Ascending aorta (tissue), 2 donors: ENCODE measurements around the gene CNGB1. TPM values are rescaled to one million over a fixed set of nuclear protein-coding genes. Genes with fewer than 3 reads are reported as not detected.

Experiments used
- DNase-seq, 2 donors: peaks; one replicate each; pipeline ENCODE4 v3.0.0-alpha.2; 2019; ENCODE audit warnings: low spot score in 2 of 2
- H3K27ac ChIP-seq, 2 donors: fragments of 200-600 bp; sonication (generic); one replicate each; pipeline ENCODE4 v1.5.1; 2016 to 2017; ENCODE audit warnings: mild to moderate bottlenecking in 1 of 2
- H3K27me3 ChIP-seq: fragments of 200-600 bp; sonication (generic); one replicate; pipeline ENCODE4 v1.5.1; 2017
- H3K36me3 ChIP-seq, 2 donors: fragments of 200-600 bp; sonication (generic); one replicate each; pipeline ENCODE4 v1.5.1; 2016
- H3K4me1 ChIP-seq, 2 donors: fragments of 200-600 bp; sonication (generic); one replicate each; pipeline ENCODE4 v1.5.1; 2016 to 2017; ENCODE audit warnings: mild to moderate bottlenecking in 1 of 2
- H3K4me3 ChIP-seq, 2 donors: fragments of 200-600 bp; sonication (generic); one replicate each; pipeline ENCODE4 v1.5.1; 2016 to 2017; ENCODE audit warnings: mild to moderate bottlenecking in 1 of 2
- H3K9me3 ChIP-seq, 2 donors: fragments of 200-600 bp; sonication (generic); one replicate each; pipeline ENCODE4 v1.5.1; 2016
- intact Hi-C: fragments of 100-400 bp; cut with DNase I; formaldehyde crosslinking; loops from one replicate; pipeline ENCODE4 v1.15.1; 2023
- total RNA-seq: library from RNA; depleted of rRNA; stranded (reverse); fragments of >200 nt; gene quantifications from one replicate; pipeline ENCODE4 v1.1.0, GENCODE V29; 2016
- TF ChIP-seq, protein P1 (sequence below), 3 experiments: fragments of 200-600 bp in 2 of 3; fragments of 450-650 bp in 1 of 3; sonication (generic) in 2 of 3; IDR thresholded peaks; one replicate each; pipeline ENCODE4 v1.5.1; 2016 to 2019; ENCODE audit warnings: antibody characterized with exemption in 3 of 3, mild to moderate bottlenecking in 1 of 3, moderate library complexity in 1 of 3

CNGB1 gene
- total RNA-seq, 1 donor from 2014 or later: not detected

DNA sequence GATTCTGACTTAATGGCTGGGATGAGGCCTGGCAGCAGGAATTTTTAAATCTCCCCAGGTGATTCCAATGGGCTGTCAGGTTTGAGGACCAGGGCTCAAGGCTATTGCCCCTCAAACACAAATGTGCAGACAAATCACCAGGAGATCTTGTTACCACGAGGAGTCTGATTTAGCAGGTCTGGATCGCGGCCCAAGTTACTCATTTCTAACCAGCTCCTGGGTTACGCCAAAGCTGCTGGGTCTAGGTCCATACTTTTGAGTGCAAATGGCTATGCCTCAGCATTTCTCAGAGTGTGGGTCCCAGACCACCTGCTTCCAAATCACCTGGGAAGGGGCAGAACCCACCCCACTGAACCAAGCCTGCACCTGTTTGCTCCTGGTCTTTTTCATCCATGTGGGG, 33.1 kb downstream of the CNGB1 start:
- TF ChIP-seq, protein P1, sequence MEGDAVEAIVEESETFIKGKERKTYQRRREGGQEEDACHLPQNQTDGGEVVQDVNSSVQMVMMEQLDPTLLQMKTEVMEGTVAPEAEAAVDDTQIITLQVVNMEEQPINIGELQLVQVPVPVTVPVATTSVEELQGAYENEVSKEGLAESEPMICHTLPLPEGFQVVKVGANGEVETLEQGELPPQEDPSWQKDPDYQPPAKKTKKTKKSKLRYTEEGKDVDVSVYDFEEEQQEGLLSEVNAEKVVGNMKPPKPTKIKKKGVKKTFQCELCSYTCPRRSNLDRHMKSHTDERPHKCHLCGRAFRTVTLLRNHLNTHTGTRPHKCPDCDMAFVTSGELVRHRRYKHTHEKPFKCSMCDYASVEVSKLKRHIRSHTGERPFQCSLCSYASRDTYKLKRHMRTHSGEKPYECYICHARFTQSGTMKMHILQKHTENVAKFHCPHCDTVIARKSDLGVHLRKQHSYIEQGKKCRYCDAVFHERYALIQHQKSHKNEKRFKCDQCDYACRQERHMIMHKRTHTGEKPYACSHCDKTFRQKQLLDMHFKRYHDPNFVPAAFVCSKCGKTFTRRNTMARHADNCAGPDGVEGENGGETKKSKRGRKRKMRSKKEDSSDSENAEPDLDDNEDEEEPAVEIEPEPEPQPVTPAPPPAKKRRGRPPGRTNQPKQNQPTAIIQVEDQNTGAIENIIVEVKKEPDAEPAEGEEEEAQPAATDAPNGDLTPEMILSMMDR (IDR thresholded peaks at IDR 0.05): no peak
- Histone ChIP-seq H3K4me1 (no peaks in the 10 kb centered on the region), H3K4me3 (no peak overlapping the region), H3K36me3 (no peaks in the 10 kb centered on the region), H3K27me3 (no peaks in the 10 kb centered on the region), H3K9me3 (no peaks in the 10 kb centered on the region), H3K27ac (no peak overlapping the region)
- DNase-seq: no peak
- intact Hi-C loops: no loop called here

DNA sequence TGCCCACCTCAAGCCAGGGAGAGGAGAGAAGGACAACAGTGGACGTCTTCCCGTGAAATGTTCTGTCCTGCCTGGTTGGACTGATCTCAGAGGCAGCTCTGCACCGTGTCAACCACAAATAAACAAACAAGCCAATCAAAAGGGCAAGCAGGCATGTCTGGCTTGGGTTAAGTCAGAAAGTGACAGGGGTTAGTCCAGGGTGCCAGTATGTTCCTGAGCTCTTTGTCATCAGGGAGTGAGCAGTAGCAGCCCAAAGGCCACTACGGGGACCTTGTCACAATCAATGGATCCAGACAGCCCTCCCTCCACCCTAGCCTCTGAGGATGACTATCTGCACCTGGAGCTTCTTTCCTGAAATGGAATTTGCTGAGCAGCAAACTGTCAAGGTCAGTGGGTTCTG, 35.0 kb downstream of the CNGB1 start:
- Histone ChIP-seq H3K27ac (no peak overlapping the region), H3K27me3 (no peaks in the 10 kb centered on the region), H3K4me1 (no peaks in the 10 kb centered on the region), H3K4me3 (no peak overlapping the region), H3K36me3 (no peaks in the 10 kb centered on the region), H3K9me3 (no peaks in the 10 kb centered on the region)
- intact Hi-C loops: no loop called here
- TF ChIP-seq, protein P1 (IDR thresholded peaks at IDR 0.05): no peak
- DNase-seq: no peak

DNA sequence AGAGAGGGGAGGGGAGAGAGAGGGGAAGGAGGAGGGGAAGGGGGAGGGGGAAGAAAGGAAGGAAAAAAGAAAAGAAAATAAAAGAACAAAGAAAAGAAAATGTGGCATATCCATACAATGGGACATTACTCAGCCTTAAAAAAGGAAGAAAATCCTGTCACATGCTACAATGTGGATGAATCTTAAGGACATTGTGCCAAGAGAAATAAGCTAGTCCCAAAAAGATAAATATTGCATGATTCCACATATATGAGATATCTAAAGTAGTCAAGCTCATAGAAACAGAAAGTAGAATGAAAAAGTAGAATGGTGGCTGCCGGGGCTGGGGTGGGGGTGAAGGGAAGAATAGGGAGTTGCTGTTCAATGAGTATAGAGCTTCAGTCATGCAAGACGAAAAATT, 40.4 kb downstream of the CNGB1 start:
- TF ChIP-seq, protein P1 (IDR thresholded peaks at IDR 0.05): no peak
- Histone ChIP-seq H3K4me1 (no peaks in the 10 kb centered on the region), H3K27me3 (no peaks in the 10 kb centered on the region), H3K36me3 (no peaks in the 10 kb centered on the region), H3K4me3 (no peak overlapping the region), H3K27ac (no peak overlapping the region), H3K9me3 (no peaks in the 10 kb centered on the region)
- intact Hi-C loops: no loop called here
- DNase-seq: no peak

DNA sequence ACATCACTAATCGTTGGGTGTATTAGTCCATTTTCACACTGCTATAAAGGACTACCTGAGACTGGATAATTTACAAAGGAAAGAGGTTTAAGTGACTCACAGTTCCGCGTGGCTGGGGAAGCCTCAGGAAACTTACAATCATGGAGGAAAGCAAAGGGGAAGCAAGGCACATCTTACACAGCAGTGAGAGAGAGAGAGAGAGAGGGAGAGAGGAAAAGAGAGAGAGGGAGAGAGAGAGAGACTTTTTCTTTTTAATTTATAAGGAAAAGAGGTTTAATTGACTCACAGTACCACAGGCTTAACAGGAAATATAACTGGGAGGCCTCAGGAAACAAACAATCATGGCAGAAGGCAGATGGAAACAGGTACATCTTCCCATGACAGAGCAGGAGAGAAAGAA, 41.7 kb downstream of the CNGB1 start:
- intact Hi-C loops: no loop called here
- DNase-seq: no peak
- H3K27me3 ChIP-seq: no peaks in the 10 kb centered on the region
- no peak overlapping the region for H3K4me3 ChIP-seq
- H3K9me3 ChIP-seq: no peaks in the 10 kb centered on the region
- H3K36me3 ChIP-seq: no peaks in the 10 kb centered on the region
- H3K27ac ChIP-seq: no peak overlapping the region
- TF ChIP-seq, protein P1 (IDR thresholded peaks at IDR 0.05): no peak
- H3K4me1 ChIP-seq: no peaks in the 10 kb centered on the region

DNA sequence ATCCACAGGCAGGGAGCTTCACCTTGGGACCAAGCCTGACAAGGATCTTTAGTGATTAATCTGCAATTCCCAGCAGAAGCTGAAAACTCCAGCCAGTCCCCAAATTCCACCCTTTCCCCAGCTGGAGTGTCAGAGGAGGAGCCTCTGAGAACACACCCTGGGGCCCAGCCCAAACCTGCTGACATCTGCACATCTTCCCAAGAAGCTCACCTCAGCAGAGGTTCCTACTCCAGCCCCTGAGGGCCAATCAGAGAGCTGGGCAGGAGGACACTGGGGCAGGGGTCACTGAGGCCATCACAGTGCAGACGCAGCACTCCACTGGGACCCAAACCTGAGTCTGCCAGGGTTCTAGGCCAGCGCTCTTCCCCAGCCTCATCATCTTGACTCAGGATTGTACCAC, 44.9 kb downstream of the CNGB1 start:
- no peaks in the 10 kb centered on the region for H3K36me3 ChIP-seq
- no peak overlapping the region for H3K27ac ChIP-seq
- no peaks in the 10 kb centered on the region for H3K9me3 ChIP-seq
- no peaks in the 10 kb centered on the region for H3K27me3 ChIP-seq
- no peak for DNase-seq
- intact Hi-C loops: no loop called here
- TF ChIP-seq, protein P1 (IDR thresholded peaks at IDR 0.05): no peak
- H3K4me1 ChIP-seq: no peaks in the 10 kb centered on the region
- H3K4me3 ChIP-seq: no peak overlapping the region

DNA sequence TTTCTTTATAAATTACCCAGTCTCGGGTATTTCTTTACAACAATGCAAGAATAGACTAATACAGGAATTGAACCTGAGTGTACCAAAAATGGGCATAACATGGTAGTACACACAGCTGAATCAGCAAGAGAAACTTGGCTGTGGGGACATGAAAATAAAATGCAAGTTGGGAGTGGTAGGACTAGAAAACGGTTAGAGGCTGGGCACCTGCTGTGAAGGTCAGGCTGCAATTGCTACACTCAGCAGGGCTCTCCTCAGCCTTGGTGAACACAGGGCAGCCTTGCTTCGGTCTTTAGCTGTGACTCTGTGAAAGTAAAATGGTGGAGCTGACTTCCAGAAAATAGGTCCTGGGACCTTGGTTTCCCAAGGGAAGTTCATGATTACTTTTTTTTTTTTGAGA, 45.6 kb downstream of the CNGB1 start:
- intact Hi-C loops: no loop called here
- no peaks in the 10 kb centered on the region for H3K9me3 ChIP-seq
- no peaks in the 10 kb centered on the region for H3K27me3 ChIP-seq
- H3K27ac ChIP-seq: no peak overlapping the region
- TF ChIP-seq, protein P1 (IDR thresholded peaks at IDR 0.05): no peak
- no peaks in the 10 kb centered on the region for H3K4me1 ChIP-seq
- no peaks in the 10 kb centered on the region for H3K36me3 ChIP-seq
- no peak for DNase-seq
- H3K4me3 ChIP-seq: no peak overlapping the region
